Measurements from ENCODE around the gene EHMT1. TPM values are rescaled to one million over a fixed set of nuclear protein-coding genes. Genes with fewer than 3 reads are reported as not detected.

Gene EHMT1
- total and polyA plus RNA-seq, 2 of the 13 experiments (the other 11 are each of a cell fraction or from before 2014, with no cell fraction given) = 23.0 to 27.1 TPM

DNA sequence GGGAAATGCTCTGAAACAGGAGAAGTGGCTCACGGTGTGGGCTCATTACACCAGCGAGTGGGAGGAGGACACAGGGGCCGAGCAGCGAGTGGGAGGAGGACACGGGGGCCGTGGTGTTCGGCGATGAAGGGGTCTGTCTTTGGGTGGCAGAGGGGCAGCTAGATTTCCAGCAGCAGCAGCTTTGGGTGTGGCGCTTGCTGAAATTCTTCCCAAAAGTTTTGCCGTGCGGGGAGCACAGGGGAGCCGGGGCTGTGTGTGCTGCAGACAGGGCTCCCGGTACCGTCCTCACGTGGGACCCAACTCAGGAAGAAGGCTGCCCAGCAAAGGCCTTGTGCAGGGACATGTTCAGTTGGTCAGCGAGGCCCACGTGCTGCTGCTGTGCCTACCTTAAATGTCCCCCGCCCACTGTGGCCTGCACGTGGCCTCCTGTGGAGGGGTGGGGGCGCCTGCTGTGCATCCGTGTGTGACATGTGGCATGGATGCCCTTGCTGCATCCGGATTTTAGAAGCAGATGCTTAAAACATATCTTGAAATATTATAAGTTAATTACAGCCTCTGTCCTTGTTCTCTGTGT, 134.5 kb downstream of the EHMT1 start:
- 96% methylated on average over 22 of the region's 22 CpGs for WGBS (ENCODE audit: low lambda C conversion rate)
- Histone ChIP-seq H3K9ac (ENCODE audit: insufficient read depth, low read depth, low read length) (no peak overlapping the region), H2AFZ (ENCODE audit: low read length) (no peak overlapping the region), H3K9me3 (ENCODE audit: low read length) (no peaks in the 10 kb centered on the region), H3K4me1 (ENCODE audit: insufficient read depth, low read length) (no peaks in the 10 kb centered on the region), H4K20me1 (ENCODE audit: insufficient read depth, low read length) (no peaks in the 10 kb centered on the region), H3K36me3 (replicated peaks in 1 of 2; ENCODE audit: control insufficient read depth in 1 of 2, insufficient read depth in 2 of 2, low read length in 2 of 2) (peaks cover 14 to 58% of the 10 kb centered on the region in 2 experiments), H3K27ac (ENCODE audit: extremely low read length, insufficient read depth, low read length) (no peak overlapping the region), H3K4me3 (replicated peaks in 1 of 3; ENCODE audit: insufficient read depth in 1 of 3, low read depth in 2 of 3, low read length in 3 of 3) (no peak overlapping the region), H3K4me2 (ENCODE audit: low read depth, low read length) (no peak overlapping the region), H3K79me2 (ENCODE audit: insufficient read depth, low read length) (no peaks in the 10 kb centered on the region), H3K27me3 (ENCODE audit: control insufficient read depth in 1 of 2, insufficient read depth in 2 of 2, low read length in 2 of 2) (no peaks in the 10 kb centered on the region)
- ChIA-PET CTCF (ENCODE audit: low intra/inter-chr PET ratio, low total read pairs) (no interaction called here), POLR2A (no interaction called here)
- no peak for DNase-seq (ENCODE audit: low spot score)
- TF ChIP-seq MED8 (CRISPR knock-in tag; IDR thresholded peaks at IDR 0.05; ENCODE audit: insufficient replicate concordance) = no peak
- no peak for TF ChIP-seq MBNL3 (CRISPR knock-in tag; conservative IDR thresholded peaks at IDR 0.05)
- in situ Hi-C loops (cut with HindIII; ENCODE audit: extremely low pct_ligation_motif_present, low pct_unique_long_range_greater_than_20kb) = no loop called here
- no peak for FAIRE-seq
- intact Hi-C loops (cut with micrococcal nuclease; ENCODE audit: unreplicated experiment) = no loop called here
- no peak for ATAC-seq
- no TSS peak for BruUV-seq (replicated peaks)

GRCh38 chr9:137755261-137755927, 136.6 kb downstream of the EHMT1 start:
- intact Hi-C loops (cut with micrococcal nuclease; ENCODE audit: unreplicated experiment) = no loop called here
- 99% methylated on average over 7 of the region's 7 CpGs for WGBS (ENCODE audit: low lambda C conversion rate)
- FAIRE-seq = no peak
- no peaks in the 10 kb centered on the region for H3K9me3 ChIP-seq (ENCODE audit: low read length)
- POLR2A ChIA-PET = no interaction called here
- in situ Hi-C loops (cut with HindIII; ENCODE audit: extremely low pct_ligation_motif_present, low pct_unique_long_range_greater_than_20kb) = no loop called here
- no peak overlapping the region for H3K27ac ChIP-seq (ENCODE audit: extremely low read length, insufficient read depth, low read length)
- no peaks in the 10 kb centered on the region for H3K27me3 ChIP-seq (ENCODE audit: control insufficient read depth in 1 of 2, insufficient read depth in 2 of 2, low read length in 2 of 2)
- no peak overlapping the region for H3K4me3 ChIP-seq (replicated peaks in 1 of 3; ENCODE audit: insufficient read depth in 1 of 3, low read depth in 2 of 3, low read length in 3 of 3)
- H3K9ac ChIP-seq (ENCODE audit: insufficient read depth, low read depth, low read length) = no peak overlapping the region
- DNase-seq (ENCODE audit: low spot score) = no peak
- H3K36me3 ChIP-seq (replicated peaks in 1 of 2; ENCODE audit: control insufficient read depth in 1 of 2, insufficient read depth in 2 of 2, low read length in 2 of 2) = peaks cover 19 to 60% of the 10 kb centered on the region in 2 experiments
- no peak overlapping the region for H2AFZ ChIP-seq (ENCODE audit: low read length)
- CTCF ChIA-PET (ENCODE audit: low intra/inter-chr PET ratio, low total read pairs) = no interaction called here
- no peaks in the 10 kb centered on the region for H3K79me2 ChIP-seq (ENCODE audit: insufficient read depth, low read length)
- no TSS peak for BruUV-seq (replicated peaks)
- ATAC-seq = no peak
- no peaks in the 10 kb centered on the region for H4K20me1 ChIP-seq (ENCODE audit: insufficient read depth, low read length)
- TF ChIP-seq, protein P1, sequence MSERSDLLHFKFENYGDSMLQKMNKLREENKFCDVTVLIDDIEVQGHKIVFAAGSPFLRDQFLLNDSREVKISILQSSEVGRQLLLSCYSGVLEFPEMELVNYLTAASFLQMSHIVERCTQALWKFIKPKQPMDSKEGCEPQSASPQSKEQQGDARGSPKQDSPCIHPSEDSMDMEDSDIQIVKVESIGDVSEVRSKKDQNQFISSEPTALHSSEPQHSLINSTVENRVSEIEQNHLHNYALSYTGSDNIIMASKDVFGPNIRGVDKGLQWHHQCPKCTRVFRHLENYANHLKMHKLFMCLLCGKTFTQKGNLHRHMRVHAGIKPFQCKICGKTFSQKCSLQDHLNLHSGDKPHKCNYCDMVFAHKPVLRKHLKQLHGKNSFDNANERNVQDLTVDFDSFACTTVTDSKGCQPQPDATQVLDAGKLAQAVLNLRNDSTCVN (CRISPR knock-in tag; IDR thresholded peaks at IDR 0.05; ENCODE audit: borderline replicate concordance) = no peak
- TF ChIP-seq GATAD1 (CRISPR knock-in tag; IDR thresholded peaks at IDR 0.05) (no peak), MTF1 (CRISPR knock-in tag; IDR thresholded peaks at IDR 0.05) (no peak), FOXK1 (CRISPR knock-in tag; IDR thresholded peaks at IDR 0.05; ENCODE audit: borderline replicate concordance, low read depth) (no peak), ZBTB46 (CRISPR knock-in tag; IDR thresholded peaks at IDR 0.05; ENCODE audit: borderline replicate concordance) (no peak)
- TF ChIP-seq, protein P2, sequence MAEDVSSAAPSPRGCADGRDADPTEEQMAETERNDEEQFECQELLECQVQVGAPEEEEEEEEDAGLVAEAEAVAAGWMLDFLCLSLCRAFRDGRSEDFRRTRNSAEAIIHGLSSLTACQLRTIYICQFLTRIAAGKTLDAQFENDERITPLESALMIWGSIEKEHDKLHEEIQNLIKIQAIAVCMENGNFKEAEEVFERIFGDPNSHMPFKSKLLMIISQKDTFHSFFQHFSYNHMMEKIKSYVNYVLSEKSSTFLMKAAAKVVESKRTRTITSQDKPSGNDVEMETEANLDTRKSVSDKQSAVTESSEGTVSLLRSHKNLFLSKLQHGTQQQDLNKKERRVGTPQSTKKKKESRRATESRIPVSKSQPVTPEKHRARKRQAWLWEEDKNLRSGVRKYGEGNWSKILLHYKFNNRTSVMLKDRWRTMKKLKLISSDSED (CRISPR knock-in tag; IDR thresholded peaks at IDR 0.05) = no peak
- H3K4me1 ChIP-seq (ENCODE audit: insufficient read depth, low read length) = no peaks in the 10 kb centered on the region
- no peak overlapping the region for H3K4me2 ChIP-seq (ENCODE audit: low read depth, low read length)

All from HepG2 (cell line).